HG03066 (cell line): ENCODE data around the gene HES3.

Source experiments
- ATAC-seq: cut with Tn5 transposase; IDR thresholded peaks from one replicate; pipeline ENCODE4 v1.9.1; 2021; ENCODE audit warnings: low read depth; ENCODE audit not compliant: unreplicated experiment

Gene HES3

DNA sequence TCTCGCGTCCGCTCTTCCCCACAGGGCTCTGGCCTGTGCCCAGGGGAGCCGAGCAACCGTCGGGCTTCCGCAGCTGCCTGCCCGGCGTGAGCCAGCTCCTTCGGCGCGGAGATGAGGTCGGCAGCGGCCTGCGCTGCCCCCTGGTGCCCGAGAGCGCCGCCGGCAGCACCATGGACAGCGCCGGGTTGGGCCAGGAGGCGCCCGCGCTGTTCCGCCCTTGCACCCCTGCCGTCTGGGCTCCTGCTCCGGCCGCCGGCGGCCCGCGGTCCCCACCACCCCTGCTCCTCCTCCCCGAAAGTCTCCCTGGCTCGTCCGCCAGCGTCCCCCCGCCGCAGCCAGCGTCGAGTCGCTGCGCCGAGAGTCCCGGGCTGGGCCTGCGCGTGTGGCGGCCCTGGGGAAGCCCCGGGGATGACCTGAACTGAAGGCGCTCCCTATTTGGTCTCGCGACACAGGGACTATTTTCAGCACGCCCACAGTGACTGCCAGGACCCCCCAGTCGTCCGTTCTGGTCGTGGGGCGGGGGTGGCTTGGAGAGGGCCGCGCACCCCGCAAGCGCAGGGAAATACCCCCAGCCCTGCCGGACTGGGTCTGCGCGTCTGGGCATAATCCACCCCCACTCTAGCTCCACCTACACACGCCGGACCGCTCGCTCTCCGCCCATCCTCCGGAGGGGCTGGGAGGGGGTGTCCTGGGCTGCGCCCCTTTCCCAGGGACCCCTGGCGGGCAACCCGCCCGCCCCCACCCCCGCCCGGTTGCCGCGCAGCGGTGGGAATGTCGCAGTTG lies 1.3 kb downstream of the HES3 start:
- ATAC-seq: no peak

DNA sequence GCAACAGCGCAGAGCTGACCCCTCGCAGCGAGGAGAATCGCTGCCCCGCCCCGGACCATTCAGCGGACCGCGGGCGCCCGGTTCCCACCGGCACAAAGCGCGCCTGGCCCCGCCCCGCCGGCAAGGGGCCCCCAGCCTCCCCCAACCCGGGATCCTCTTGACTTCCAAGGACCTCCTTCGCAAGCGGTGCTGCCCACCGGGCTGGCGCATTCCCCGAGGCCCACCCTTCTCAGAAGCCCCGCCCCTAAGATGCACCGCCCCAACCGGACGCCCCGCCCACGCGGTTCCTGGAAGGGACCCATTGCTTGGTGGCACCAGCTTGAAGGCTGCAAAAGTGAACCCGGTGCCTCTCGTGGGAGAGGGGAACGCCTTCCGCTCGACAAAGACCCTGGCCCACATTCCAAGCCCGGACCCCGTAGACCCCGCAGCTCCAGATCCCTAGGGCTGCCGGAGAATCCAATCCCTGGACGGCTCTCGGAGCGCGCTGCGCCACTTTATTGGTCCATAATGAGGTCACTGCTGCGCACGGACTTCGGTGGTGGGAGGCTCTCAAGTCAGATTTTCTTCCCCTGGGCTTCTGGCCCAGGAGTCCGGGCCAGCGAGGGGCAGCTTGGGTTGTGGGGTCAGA lies 2.0 kb downstream of the HES3 start:
- ATAC-seq: no peak

DNA sequence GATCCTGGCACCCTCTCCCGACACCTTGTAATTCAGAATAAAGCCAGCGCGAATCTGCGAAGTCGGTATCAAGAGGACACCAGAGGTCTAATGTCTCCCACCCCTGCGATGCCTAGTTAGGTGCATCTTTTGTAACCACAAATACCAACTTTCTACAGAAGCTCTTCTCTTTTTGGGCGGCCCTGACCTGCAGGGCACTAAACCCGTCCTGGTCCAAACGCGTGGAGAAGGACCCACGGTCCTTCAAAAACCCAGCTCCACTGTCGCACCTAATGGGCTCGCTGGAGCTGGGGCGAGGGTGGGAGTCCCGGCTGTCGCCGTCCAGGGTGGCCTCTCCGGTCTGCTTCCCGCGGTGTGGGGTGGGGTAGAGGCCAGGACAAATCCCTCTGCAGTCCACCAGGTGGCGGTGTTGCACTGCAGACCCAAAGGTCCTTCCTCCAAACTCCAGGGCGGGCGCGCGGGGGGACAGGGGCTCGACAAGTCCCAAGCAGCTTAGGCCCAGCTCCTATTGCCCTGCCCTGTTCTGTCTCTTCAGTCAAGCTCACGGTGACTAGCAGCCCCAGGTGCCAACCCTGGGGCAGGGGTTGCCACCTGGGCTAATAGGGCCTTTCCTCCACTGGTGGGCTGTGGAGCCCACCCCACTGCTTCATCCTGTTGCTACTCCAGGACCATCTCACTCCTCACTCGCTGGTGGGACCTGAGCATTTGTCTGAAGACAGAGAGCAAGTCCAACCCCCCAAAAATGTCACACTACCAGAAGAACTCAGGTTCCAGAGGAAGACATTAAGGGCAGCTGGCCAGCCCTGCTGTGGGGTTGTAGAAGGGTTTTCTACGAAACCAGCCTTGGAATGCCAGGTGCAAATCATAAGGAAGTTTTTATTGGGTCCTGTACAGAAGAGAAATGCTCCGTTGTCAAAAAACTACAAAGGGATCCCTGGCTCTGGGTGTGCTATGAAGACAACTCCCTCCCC lies 2.8 kb downstream of the HES3 start:
- ATAC-seq: no peak

DNA sequence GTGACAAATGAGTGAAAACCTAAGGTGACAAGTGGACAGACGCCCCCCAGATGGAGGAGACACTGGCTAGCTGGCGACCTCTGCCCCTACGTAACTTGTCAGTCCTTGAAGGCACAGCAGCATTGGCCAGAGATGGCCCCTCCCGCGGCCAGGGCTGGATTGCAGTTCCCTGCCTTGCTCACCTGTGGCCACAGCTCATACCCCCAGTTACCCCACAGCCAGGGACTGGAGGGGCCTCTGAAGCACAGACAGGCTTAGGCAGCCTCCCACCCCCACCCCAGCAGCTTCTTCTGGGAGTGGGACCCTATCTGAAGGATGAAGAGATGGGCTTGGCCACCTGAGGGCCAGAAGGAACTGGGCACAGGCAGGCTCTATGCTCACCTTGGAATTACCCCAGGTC lies 3.7 kb downstream of the HES3 start:
- no peak for ATAC-seq

DNA sequence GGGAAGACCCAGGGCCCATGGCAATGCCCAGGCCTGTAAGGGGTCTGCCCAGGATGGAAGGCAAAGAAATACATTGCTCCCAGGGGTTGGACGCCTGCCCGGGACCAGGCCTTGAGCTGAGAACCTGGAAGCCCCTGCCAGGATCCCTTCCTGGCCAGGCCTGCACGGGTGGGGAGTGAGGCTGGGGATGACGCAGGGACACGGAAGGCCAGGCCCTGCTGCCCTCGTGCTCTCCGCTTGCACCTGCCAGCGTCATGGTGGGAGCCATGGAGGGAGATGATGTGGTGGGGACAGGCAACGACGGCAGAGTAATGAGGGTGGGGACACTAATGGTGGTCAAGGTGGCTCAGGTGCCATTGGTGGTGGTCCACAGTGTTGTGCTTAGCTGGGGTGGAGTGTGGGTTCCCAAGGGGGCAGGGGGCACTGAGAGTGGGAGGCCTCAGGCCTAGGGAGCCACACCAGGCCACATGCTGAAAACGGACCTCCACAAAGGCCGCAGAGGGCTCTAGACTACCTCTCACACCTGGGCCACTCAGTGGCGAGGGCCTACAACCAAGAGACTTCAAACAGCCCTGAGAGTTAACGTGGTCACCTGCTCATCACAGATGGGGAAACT lies 4.3 kb downstream of the HES3 start:
- no peak for ATAC-seq

DNA sequence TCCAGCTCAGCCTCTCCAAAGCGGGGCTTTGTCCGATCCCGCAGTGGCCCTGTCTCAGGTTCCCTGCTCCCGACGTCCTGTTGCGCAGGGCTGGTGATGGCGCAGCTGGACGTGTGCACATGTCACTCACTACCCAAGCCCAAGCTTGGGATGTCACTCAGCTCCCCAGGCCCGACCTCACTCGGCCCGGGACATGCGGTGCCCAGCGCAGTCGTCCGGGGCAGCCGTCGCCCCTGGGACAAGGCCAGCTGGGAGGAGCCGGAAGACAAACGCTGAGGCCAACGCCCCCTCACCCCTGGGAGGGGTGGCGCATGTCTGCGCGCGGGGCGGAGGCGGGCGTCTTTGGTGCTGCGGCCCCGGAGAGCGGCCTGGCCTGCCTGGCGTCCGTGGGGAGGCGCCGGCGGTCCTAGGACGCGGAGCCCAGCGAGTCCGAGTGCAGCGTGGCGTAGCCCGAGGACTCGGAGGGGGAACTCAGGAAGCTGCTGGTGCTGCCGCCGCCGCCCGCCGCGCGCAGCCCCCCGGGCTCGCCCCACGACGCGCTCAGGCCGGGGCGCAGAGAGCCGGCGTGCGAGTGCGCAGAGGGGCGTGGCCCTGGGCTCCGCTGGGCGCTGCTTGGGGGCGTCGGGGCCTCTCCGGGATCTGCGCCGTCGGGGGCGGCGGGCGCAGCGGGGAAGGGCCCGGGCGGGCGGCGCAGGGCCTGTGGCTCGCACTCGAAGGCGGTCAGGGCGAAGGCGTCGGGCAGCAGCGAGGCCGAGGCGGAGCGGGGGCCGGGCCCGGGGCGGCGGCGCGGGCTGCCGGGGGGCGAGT lies 5.2 kb downstream of the HES3 start:
- ATAC-seq: no peak

DNA sequence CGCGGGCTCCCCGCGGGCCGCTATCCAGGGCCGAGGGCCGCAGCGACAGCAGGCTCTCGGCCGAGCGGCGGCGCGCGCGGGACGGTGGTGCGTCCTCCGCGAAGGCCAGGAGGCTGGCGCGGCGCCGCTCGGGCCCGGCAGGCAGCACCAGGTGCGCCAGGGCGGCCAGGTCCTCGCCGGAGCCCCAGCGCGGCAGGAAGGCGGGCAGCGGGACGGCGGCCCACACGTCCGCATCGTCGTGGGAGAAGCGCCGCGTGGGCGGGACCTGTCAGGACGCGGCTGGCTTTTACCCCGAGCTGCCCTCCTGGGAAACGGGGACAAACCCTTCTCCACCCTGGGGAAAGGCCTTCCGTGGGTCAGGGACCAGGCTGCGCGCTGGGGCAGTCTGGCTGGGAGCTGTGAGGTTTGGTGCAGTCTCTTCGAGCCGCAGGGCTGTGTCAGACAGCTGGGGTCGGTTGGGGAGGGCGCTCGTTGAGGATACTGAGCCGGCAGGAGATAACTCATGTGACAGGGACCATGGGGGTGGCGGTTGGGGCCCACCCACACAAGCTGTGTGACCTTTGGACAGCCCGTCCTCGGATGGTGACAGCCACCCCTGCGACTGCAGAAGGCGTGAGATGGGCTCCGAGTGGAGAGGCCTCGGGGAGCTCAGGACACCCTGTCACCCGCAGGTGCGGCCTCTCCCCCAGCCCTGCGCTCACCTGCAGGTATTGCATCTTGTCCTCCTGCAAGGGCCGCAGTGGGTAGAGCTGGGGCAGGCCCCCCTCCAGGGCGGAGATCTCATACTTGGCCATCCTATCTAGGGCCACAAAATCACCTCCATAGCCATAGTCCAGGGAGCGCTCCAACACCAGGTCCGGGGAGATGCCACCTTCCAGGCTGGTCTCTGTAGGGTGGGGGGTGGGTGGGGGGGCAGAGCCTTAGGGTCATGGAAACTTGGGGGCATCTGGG lies 6.0 kb downstream of the HES3 start:
- ATAC-seq: no peak

DNA sequence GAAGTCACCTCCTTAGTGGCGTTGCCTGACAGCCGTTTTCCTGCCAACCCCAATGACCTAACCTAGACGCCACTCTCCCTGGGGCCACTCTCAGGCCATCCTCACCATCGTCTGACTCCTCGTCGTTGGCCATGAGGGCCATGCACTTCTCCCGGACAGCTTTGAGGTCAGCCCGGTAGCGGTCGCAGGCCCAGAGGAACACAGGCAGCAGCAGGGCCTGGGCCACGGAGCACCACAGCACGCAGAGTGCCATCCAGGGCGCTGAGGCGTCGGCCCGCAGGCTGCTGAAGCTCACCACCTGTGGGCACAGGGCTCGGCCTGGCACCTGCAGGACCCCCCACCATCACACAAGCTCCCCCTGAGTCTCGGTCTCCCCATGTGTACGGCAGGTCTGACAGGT lies 7.3 kb downstream of the HES3 start:
- no peak for ATAC-seq

DNA sequence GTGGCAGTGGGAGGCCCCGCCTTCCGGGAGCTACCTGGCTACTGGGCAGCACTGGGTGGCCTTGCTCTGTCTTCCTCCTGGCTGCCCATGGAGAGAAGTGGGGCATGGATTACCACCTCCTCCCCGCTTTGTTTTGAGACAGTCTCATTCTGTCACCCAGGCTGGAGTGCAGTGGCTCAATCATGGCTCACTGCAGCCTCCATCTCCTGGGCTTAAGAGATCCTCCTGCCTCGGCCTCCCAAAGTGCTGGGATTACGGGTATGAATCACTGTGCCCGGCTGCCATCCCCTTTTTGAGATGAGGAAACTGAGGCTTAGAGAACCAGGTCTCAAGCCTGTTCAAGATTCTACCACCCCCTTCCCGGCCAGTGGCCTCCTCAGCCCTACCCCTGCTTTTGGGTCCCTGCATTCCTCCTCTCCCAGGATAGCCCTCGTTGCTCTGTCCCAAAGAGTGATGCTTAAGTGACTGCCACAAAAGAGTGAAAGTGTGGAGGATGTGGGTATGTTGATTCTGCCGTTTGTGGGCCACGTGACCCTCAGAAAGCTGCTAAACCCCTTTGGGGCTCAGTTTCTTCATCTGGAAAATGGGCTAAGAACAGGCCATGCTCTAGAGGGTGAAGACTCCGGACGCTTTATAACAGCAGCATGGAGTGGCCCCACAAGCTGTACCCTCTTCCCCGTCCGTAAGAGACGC lies 7.8 kb downstream of the HES3 start:
- ATAC-seq: no peak

DNA sequence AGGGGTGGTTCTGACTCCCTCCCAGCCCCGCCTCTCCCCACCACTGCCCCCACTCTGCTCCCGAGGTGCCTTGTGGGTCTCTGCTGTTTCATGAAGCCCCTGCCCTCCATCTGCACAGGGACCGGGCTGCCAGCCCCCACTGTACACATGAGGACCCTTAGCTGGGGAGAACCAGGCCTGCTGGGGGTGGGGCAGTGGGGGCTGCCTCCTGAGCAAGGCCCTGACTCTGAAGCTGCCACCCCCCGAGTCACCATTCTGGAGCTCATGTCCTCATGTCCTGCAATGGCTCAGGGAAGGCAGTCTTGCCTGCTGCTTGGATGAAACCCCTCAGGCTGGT lies 8.4 kb downstream of the HES3 start:
- ATAC-seq: no peak

DNA sequence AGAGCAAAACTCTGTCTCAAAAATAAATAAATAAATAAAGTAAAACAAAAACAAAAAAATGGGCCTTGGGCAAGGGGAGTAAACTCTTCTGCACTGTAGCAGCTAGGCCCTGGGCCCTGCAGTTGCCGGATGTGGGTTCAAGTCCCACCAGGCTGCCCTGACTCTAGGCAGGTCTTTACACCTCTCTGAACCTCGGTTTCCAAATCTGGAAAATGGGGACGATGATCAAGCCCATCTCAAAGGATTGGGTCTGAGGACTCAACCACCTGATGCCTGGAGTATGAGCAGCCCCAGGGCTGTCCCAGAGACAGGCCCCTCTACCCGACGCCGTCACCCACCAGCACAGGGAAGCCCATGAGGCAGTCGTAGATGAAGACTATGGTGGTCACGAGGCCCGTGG lies 9.4 kb downstream of the HES3 start:
- ATAC-seq: no peak

DNA sequence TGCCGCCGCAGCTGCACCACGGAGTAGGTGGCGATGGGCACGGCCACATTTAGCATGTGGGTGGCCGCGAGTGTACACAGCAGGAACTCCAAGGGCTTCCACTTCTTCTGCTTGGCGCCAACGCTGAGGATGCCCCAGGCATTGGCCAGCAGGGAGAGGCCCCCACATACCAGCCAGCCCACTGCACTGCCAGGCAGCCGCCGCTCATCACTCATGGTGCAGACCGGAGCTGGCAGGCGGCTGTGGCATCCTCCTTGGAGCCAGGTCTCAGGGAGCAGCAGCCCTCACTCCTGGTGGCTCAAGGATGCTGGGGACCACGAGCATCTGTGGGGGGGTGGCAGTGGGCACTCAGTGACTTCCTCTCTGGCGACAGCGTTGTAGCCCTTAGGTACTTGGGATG lies 10.7 kb downstream of the HES3 start:
- ATAC-seq: no peak

DNA sequence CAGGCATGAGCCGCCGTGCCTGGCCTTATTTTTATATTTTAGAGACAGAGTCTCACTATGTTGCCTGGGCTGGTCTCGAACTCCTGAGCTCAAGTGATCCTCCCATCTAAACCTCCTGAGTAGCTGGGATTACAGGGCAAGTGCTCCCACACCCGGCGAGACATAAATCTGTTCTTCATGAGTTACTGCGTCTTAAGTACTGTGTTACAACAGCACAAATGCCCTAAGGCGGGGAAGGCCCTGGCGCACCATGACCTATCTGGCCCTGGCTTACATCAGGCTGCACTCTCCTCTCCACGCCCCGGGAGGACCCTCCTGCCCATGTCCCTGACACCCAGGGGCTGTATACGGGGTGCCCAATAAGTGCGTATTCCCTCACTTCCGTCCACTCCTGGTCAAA lies 12.7 kb downstream of the HES3 start:
- no peak for ATAC-seq

DNA sequence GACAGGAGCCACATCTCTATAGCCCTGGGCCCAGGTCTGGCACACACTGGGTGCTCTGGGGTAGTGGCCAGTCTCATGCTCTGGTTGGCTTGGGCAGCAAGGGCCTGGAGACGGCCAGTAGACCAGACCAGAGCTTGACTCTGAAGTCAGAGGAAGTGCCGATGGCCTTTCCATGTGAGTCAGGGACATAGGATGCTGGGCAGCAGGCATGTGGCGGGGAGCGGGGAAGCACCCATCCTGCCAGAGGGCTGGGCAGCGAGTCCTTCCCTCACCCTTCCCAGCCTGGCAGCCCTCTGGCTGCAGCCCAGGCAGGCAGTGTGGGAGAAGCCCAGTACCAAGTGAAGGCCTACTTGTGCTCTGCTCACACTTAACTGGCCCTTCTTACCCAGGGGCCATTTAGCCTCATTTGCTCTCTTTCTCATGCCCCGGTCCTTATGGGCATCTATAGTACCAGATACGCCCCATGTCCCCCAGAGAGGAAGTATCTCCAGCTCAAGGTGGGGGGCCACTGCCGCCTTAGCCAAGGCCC lies 13.6 kb downstream of the HES3 start:
- no peak for ATAC-seq

DNA sequence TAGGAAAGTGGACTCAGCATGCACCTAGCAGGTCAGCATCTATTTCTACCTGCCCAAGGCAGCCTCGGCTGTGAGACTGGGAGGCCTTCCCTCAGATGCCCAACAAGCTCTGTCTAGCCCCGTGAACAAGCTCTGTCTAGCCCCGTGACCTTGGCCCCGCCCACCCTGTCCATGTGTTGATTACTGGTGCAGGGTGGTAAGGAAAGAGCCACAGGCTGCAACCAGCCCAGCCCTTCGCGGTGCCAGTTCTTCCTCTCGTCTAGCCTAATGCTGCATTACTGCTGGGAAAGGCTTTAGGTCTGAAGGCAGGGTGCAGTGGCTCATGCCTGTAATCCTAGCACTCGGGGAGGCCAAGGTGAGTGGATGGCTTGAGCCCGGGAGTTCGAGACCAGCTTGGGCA lies 14.7 kb downstream of the HES3 start:
- no peak for ATAC-seq

DNA sequence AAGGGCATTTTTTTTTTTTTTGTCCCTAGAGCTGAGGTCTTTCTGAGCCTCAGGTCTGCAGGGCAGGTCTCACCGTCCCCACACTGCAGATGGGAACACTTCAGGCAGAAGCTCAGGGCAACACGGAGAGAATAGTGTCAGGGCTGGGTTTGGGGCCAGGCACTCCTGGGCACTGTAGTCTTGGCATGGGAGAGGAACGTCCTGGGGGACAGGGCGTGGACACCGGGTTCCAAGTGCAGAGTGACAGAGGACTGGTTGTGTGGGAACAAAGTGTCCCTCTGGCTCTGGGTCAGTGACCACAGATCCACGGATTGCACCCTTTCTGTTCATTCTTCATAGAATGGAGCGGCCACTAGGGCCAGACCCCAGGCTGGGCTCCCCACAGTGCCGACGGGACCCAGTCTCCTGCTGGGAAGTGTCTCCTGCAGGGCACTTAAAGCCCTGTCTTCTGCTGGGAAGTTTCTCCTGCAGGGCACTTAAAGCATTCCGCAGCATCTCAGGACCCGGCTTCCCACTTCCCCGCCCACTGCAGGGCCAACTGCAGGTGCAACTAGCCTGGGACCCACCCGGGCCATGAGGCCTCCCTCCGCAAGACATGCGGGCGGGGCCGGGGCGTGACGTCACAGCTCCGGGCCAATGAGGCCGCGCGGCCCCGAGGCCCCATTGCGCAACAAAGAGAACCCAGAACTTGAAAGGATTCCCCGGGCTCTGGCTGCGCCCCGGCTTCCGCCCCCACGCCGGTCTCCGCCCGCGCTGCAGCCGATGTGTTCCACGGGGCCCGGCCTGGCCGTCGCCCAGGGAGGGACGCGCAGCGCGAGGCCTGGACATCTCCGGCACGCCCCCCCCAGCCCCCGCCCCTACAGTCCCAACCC lies 15.7 kb downstream of the HES3 start:
- ATAC-seq: no peak

DNA sequence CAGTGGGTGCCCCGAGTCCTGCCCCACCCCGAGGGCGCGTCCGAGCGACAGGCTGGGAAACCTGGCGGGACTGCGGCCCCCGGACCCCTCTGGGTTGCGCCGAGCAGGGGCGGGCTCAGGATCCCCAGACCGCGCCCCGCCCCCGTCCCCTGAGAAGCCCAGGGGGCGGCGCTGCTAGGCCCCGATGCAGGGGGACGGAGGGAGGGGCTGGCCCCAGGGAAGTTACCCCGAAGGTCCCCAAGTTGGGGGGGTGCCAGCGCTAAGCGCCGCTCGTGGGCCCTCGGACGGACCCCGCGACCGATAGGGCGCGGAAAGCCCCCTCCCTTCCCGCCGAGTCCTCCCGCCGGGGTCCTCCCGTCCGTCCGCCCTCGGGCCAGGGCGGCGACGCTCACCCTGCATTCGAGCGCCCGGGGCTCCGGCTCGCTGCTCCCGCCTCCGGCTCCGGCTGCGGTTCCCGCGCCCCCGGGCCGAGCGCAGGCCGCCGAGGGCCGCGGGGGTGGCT lies 16.5 kb downstream of the HES3 start:
- no peak for ATAC-seq
